HepG2 (cell line): Measurements from ENCODE around the gene CFAP61. TPM values are rescaled to one million over a fixed set of nuclear protein-coding genes. Genes with fewer than 3 reads are reported as not detected.
A peak's percentile ranks its signal among the peaks of the same experiment; 100 is the strongest.

Experiments
- CCAR2 ChIP-seq: fragments of 200-400 bp; formaldehyde crosslinking; optimal IDR thresholded peaks from 2 replicates; pipeline ENCODE3; 2018; ENCODE audit warnings: low read depth, mild to moderate bottlenecking, low read length, moderate library complexity
- HNF4A ChIP-seq: sonication (generic); formaldehyde crosslinking; IDR thresholded peaks from 2 replicates; pipeline ENCODE4 v1.4.0; 2020; ENCODE audit warnings: missing genetic modification reagents
- NCOA2 ChIP-seq: sonication (generic); formaldehyde crosslinking; IDR thresholded peaks from 2 replicates; pipeline ENCODE4 v1.8.0; 2022; ENCODE audit warnings: inconsistent platforms
- RAD21 ChIP-seq: fragments of 450-650 bp; formaldehyde crosslinking; IDR thresholded peaks from 2 replicates; pipeline ENCODE4 v1.5.0; 2020; ENCODE audit warnings: mild to moderate bottlenecking
- SRY ChIP-seq: sonication (generic); formaldehyde crosslinking; IDR thresholded peaks from 2 replicates; pipeline ENCODE4 v1.8.0; 2022; ENCODE audit warnings: mild to moderate bottlenecking, missing genetic modification reagents
- TMF1 ChIP-seq: sonication (generic); formaldehyde crosslinking; IDR thresholded peaks from 2 replicates; pipeline ENCODE4 v1.8.1; 2022; ENCODE audit warnings: low read depth, missing genetic modification reagents
- ZNF124 ChIP-seq: sonication (generic); formaldehyde crosslinking; IDR thresholded peaks from 2 replicates; pipeline ENCODE4 v1.4.0; 2020; ENCODE audit warnings: missing genetic modification reagents
- ZNF142 ChIP-seq: sonication (generic); formaldehyde crosslinking; IDR thresholded peaks from 2 replicates; pipeline ENCODE4 v1.4.0; 2020; ENCODE audit warnings: missing genetic modification reagents
- ZNF234 ChIP-seq: sonication (generic); formaldehyde crosslinking; conservative IDR thresholded peaks from 2 replicates; pipeline ENCODE4 v1.5.1; 2020; ENCODE audit warnings: mild to moderate bottlenecking, missing genetic modification reagents
- ZNF253 ChIP-seq: sonication (generic); formaldehyde crosslinking; IDR thresholded peaks from 2 replicates; pipeline ENCODE4 v1.8.0; 2022; ENCODE audit warnings: mild to moderate bottlenecking, missing genetic modification reagents, borderline replicate concordance
- ZNF280D ChIP-seq: sonication (generic); formaldehyde crosslinking; IDR thresholded peaks from 2 replicates; pipeline ENCODE4 v1.5.1; 2020; ENCODE audit warnings: mild to moderate bottlenecking, missing genetic modification reagents
- polyA plus RNA-seq, 8 experiments: library from polyadenylated mRNA; depleted of rRNA in 3 of 8; stranded (reverse) in 7 of 8; unstranded in 1 of 8; fragments of >200 nt; fragmentation: Illumina TruSeq in 4 of 8; extraction: Trizol in 4 of 8; gene quantifications; 2 replicates each; pipeline versions ENCODE4 v1.2.1 to v1.2.3, GENCODE V29; 2011 to 2016; ENCODE audit warnings: low read depth in 4 of 8, missing spikeins in 1 of 8, mixed read lengths in 1 of 8; ENCODE audit not compliant: insufficient read depth in 1 of 8
- total RNA-seq, 5 experiments: library from RNA; depleted of rRNA; stranded (reverse); fragments of >200 nt; fragmentation: Illumina TruSeq; extraction: Trizol; gene quantifications; 2 replicates each; pipeline ENCODE4 v1.2.3, GENCODE V29; 2016; ENCODE audit warnings: low read depth in 1 of 5

Gene CFAP61
- total and polyA plus RNA-seq, 2 of the 13 experiments (the other 11 are each of a cell fraction or from before 2014, with no cell fraction given) = 0.27 TPM; not detected in 1

- peak; percentile 97 for TF ChIP-seq ZNF280D (CRISPR knock-in tag)
- no peak; the same call in 1 of the 2 replicates for TF ChIP-seq ZNF124 (CRISPR knock-in tag)
- peak; percentile 29; the same call in 1 of the 2 replicates for TF ChIP-seq TMF1 (CRISPR knock-in tag)
- TF ChIP-seq NCOA2 (CRISPR knock-in tag) = no peak
- TF ChIP-seq HNF4A = no peak
- TF ChIP-seq ZNF142 (CRISPR knock-in tag) = no peak
- TF ChIP-seq RAD21 (CRISPR knock-in tag) = peak; percentile 82
- TF ChIP-seq SRY (CRISPR knock-in tag) = no peak
- TF ChIP-seq CCAR2 = no peak
- no peak for TF ChIP-seq ZNF253 (CRISPR knock-in tag)
- TF ChIP-seq ZNF234 = no peak
These were observed 78.1 kb downstream of the CFAP61 start (continued) for GRCh38 chr20:20130399-20130798.
